Fibroblast of peridontal ligament (primary cell): Measurements from ENCODE around the gene TOB1.
"Not testable (repeated sequence)": the region's sequence is repeated elsewhere in the genome, so short reads cannot be mapped to it uniquely, and the experiment has no call there.

Experiments used
- DNase-seq: peaks from one replicate; pipeline ENCODE4 v3.0.0-alpha.2; 2010; ENCODE audit errors: extremely low read depth

The TOB1 gene

GRCh38 chr17:50868602-50869001 lies 2.4 kb upstream of the TOB1 start:
- DNase-seq: no peak

GRCh38 chr17:50868140-50868438 lies 1.9 kb upstream of the TOB1 start:
- DNase-seq: no peak

GRCh38 chr17:50867363-50868139 lies 1.4 kb upstream of the TOB1 start:
- peak; percentile 93 for DNase-seq

GRCh38 chr17:50866950-50867362 lies 802 bp upstream of the TOB1 start:
- no peak for DNase-seq

- no peak for DNase-seq
Measured at GRCh38 chr17:50865868-50866260, 290 bp downstream of the TOB1 start.

GRCh38 chr17:50865060-50865867 lies 890 bp downstream of the TOB1 start:
- DNase-seq: peak; percentile 35

- no peak for DNase-seq
Measured at GRCh38 chr17:50864747-50865059, 1.5 kb downstream of the TOB1 start.

GRCh38 chr17:50863931-50864330 lies 2.2 kb downstream of the TOB1 start:
- DNase-seq: peak; percentile 3

- peak; percentile 43 for DNase-seq
Measured at GRCh38 chr17:50863221-50863843, 2.8 kb downstream of the TOB1 start.

- DNase-seq: peak; percentile 29
Measured at GRCh38 chr17:50861822-50862528, 4.2 kb downstream of the TOB1 start.

- no peak for DNase-seq
Measured at GRCh38 chr17:50861334-50861676, 4.8 kb downstream of the TOB1 start.

GRCh38 chr17:50859727-50860126 lies 6.4 kb downstream of the TOB1 start:
- DNase-seq: not testable (repeated sequence)

- DNase-seq: no peak
Measured at GRCh38 chr17:50858486-50859225, 7.5 kb downstream of the TOB1 start.

- DNase-seq: no peak
Measured at GRCh38 chr17:50856431-50856830, 9.7 kb downstream of the TOB1 start.

- DNase-seq: no peak
Measured at GRCh38 chr17:50855708-50856330, 10.3 kb downstream of the TOB1 start.

GRCh38 chr17:50853781-50854180 lies 12.4 kb downstream of the TOB1 start:
- no peak for DNase-seq

- DNase-seq: no peak
Measured at GRCh38 chr17:50853015-50853615, 13.0 kb downstream of the TOB1 start.

- DNase-seq: no peak
Measured at GRCh38 chr17:50850640-50851039, 15.5 kb downstream of the TOB1 start.

- no peak for DNase-seq
Measured at GRCh38 chr17:50848711-50849110, 17.4 kb downstream of the TOB1 start.

- no peak for DNase-seq
Measured at GRCh38 chr17:50848039-50848438, 18.1 kb downstream of the TOB1 start.

GRCh38 chr17:50847566-50847965 lies 18.6 kb downstream of the TOB1 start:
- no peak for DNase-seq
